ENCODE results near the gene LITAF. TPM values are rescaled to one million over a fixed set of nuclear protein-coding genes. Genes with fewer than 3 reads are reported as not detected.
A peak's percentile ranks its signal among the peaks of the same experiment; 100 is the strongest.

Gene LITAF
- total RNA-seq, 1 donor from 2014 or later: 281 TPM

- Histone ChIP-seq H3K27ac (no peak overlapping the region), H3K4me3 (no peak overlapping the region), H3K27me3 (ENCODE audit: low read depth) (no peaks in the 10 kb centered on the region), H3K36me3 (peaks cover 16% of the 10 kb centered on the region), H3K4me1 (peaks cover 87% of the 10 kb centered on the region), H3K9me3 (no peaks in the 10 kb centered on the region)
- ATAC-seq (no peak), DNase-seq (no peak)
- intact Hi-C loops (cut with DNase I): no loop called here
- no peak for TF ChIP-seq CTCF (IDR thresholded peaks at IDR 0.05)
Measured at GRCh38 chr16:11575223-11575589, 11.5 kb downstream of the LITAF start.

GRCh38 chr16:11572301-11572995 lies 14.3 kb downstream of the LITAF start:
- Histone ChIP-seq H3K4me1 (peaks cover 66% of the 10 kb centered on the region), H3K36me3 (peaks cover 26% of the 10 kb centered on the region), H3K9me3 (no peaks in the 10 kb centered on the region), H3K27me3 (ENCODE audit: low read depth) (no peaks in the 10 kb centered on the region), H3K27ac (no peak overlapping the region), H3K4me3 (no peak overlapping the region)
- DNase-seq (no peak), ATAC-seq (peak in 1 of 2 donors; percentile 21)
- intact Hi-C loops (cut with DNase I): no loop called here
- TF ChIP-seq CTCF (IDR thresholded peaks at IDR 0.05): no peak

GRCh38 chr16:11571549-11571948 lies 15.2 kb downstream of the LITAF start:
- intact Hi-C loops (cut with DNase I): no loop called here
- DNase-seq (no peak), ATAC-seq (no peak)
- no peak overlapping the region for H3K4me3 ChIP-seq
- H3K27me3 ChIP-seq (ENCODE audit: low read depth): no peaks in the 10 kb centered on the region
- TF ChIP-seq CTCF (IDR thresholded peaks at IDR 0.05): no peak
- no peak overlapping the region for H3K27ac ChIP-seq
- peaks cover 31% of the 10 kb centered on the region for H3K36me3 ChIP-seq
- no peaks in the 10 kb centered on the region for H3K9me3 ChIP-seq
- peaks cover 57% of the 10 kb centered on the region for H3K4me1 ChIP-seq

- DNase-seq: no peak
- no peaks in the 10 kb centered on the region for H3K9me3 ChIP-seq
- TF ChIP-seq CTCF (IDR thresholded peaks at IDR 0.05): no peak
- peaks cover 37% of the 10 kb centered on the region for H3K36me3 ChIP-seq
- no peaks in the 10 kb centered on the region for H3K27me3 ChIP-seq (ENCODE audit: low read depth)
- no peak overlapping the region for H3K27ac ChIP-seq
- no peak overlapping the region for H3K4me3 ChIP-seq
- peaks cover 49% of the 10 kb centered on the region for H3K4me1 ChIP-seq
- intact Hi-C loops (cut with DNase I): no loop called here
- ATAC-seq: no peak
Measured at GRCh38 chr16:11570806-11571205, 15.9 kb downstream of the LITAF start.

- Histone ChIP-seq H3K4me3 (no peak overlapping the region), H3K36me3 (peaks cover 38% of the 10 kb centered on the region), H3K4me1 (peaks cover 44% of the 10 kb centered on the region), H3K9me3 (no peaks in the 10 kb centered on the region), H3K27ac (no peak overlapping the region), H3K27me3 (ENCODE audit: low read depth) (no peaks in the 10 kb centered on the region)
- DNase-seq (no peak), ATAC-seq (no peak)
- no peak for TF ChIP-seq CTCF (IDR thresholded peaks at IDR 0.05)
- intact Hi-C loops (cut with DNase I): no loop called here
Measured at GRCh38 chr16:11570258-11570657, 16.5 kb downstream of the LITAF start.

All from lower lobe of right lung (tissue), 2 donors.